T-cell (primary cell): ENCODE results near the gene ITSN1. TPM values are rescaled to one million over a fixed set of nuclear protein-coding genes. Genes with fewer than 3 reads are reported as not detected.

Source experiments
- ATAC-seq, 4 experiments: fragments of 200-7000 bp in 3 of 4; fragments of 150-1000 bp in 1 of 4; cut with Tn5 transposase; replicated peaks in 1 of 4; 1 replicate in 3 of 4; 2 replicates in 1 of 4; pipeline ENCODE4 v1.10.0; 2021; ENCODE audit warnings: moderate library complexity in 3 of 4, mild to moderate bottlenecking in 2 of 4, moderate number of reproducible peaks in 1 of 4
- CTCF ChIA-PET, 2 donors: fragments of 300-600 bp; sonication (Branson Sonifier 250); formaldehyde crosslinking; loops; one replicate each; lab custom pipeline; 2022; ENCODE audit warnings: antibody characterized with exemption in 2 of 2; lab: Charles Lee
- POLR2A ChIA-PET, 2 donors: fragments of 300-600 bp; sonication (Branson Sonifier 250); formaldehyde crosslinking; loops; one replicate each; lab custom pipeline; 2022; ENCODE audit warnings: antibody characterized with exemption in 2 of 2; lab: Charles Lee
- DNase-seq, 35 experiments: peaks; one replicate each; pipeline versions ENCODE4 v3.0.0 to v3.0.0-alpha.2; 2013 to 2023
- H3K27ac ChIP-seq: one replicate; pipeline ENCODE4 v1.5.1; 2013; ENCODE audit warnings: low read length
- H3K27me3 ChIP-seq, 2 experiments: replicated peaks in 1 of 2; 1 replicate in 1 of 2; 2 replicates in 1 of 2; pipeline versions ENCODE4 v1.6.1 to v1.7.0; 2013; ENCODE audit warnings: low read length in 1 of 2, mixed read lengths in 1 of 2; ENCODE audit not compliant: control insufficient read depth in 2 of 2, insufficient read depth in 2 of 2; ENCODE audit errors: extremely low read depth in 1 of 2
- H3K36me3 ChIP-seq, 2 donors: 1 replicate in 1 of 2; 2 replicates in 1 of 2; pipeline versions ENCODE4 v1.6.1 to v1.7.0; 2013; ENCODE audit warnings: low read length in 1 of 2; ENCODE audit not compliant: control insufficient read depth in 2 of 2, insufficient read depth in 1 of 2; ENCODE audit errors: extremely low read depth in 1 of 2
- H3K4me1 ChIP-seq, 2 experiments: 1 replicate in 1 of 2; 2 replicates in 1 of 2; pipeline versions ENCODE4 v1.6.1 to v1.7.0; 2013; ENCODE audit warnings: low read length in 2 of 2, mixed read lengths in 1 of 2; ENCODE audit not compliant: insufficient read depth in 2 of 2, control insufficient read depth in 1 of 2; ENCODE audit errors: extremely low read depth in 1 of 2
- H3K4me3 ChIP-seq, 2 donors: 1 replicate in 1 of 2; 2 replicates in 1 of 2; pipeline versions ENCODE4 v1.5.1 to v1.7.0; 2013; ENCODE audit warnings: mild to moderate bottlenecking in 2 of 2, low read length in 1 of 2, moderate library complexity in 1 of 2; ENCODE audit not compliant: control insufficient read depth in 1 of 2; ENCODE audit errors: extremely low read depth in 1 of 2
- H3K9me3 ChIP-seq: 2 replicates; pipeline ENCODE4 v1.7.0; 2013
- H3K27ac Mint-ChIP-seq, 2 donors: one replicate each; pipeline ENCODE4 v1.8.0; 2020 to 2021; ENCODE audit warnings: mild to moderate bottlenecking in 2 of 2, mixed read lengths in 2 of 2
- H3K27me3 Mint-ChIP-seq, 2 donors: one replicate each; pipeline ENCODE4 v1.8.0; 2021 to 2022; ENCODE audit warnings: mixed read lengths in 2 of 2
- H3K36me3 Mint-ChIP-seq: one replicate; pipeline ENCODE4 v1.8.0; 2021; ENCODE audit warnings: mixed read lengths
- H3K4me1 Mint-ChIP-seq, 3 donors: one replicate each; pipeline ENCODE4 v1.8.0; 2020 to 2022; ENCODE audit warnings: mixed read lengths in 3 of 3, mild to moderate bottlenecking in 1 of 3
- H3K4me3 Mint-ChIP-seq, 3 donors: one replicate each; pipeline ENCODE4 v1.8.0; 2020 to 2022; ENCODE audit warnings: mild to moderate bottlenecking in 3 of 3, mixed read lengths in 3 of 3, moderate library complexity in 3 of 3
- H3K9me3 Mint-ChIP-seq, 3 donors: one replicate each; pipeline ENCODE4 v1.8.0; 2020 to 2022; ENCODE audit warnings: mixed read lengths in 3 of 3
- WGBS: methylation state at CpG from one replicate; pipeline ENCODE4 v1.1.5; 2013; ENCODE audit warnings: missing lambda C conversion rate; ENCODE audit not compliant: insufficient coverage; 5-methylcytosine and 5-hydroxymethylcytosine counted together
- total RNA-seq, 35 experiments: library from RNA in 6 of 35; stranded (reverse) in 6 of 35; fragments of 120-200 nt in 1 of 35; gene quantifications; one replicate each; pipeline versions ENCODE4 v1.2.1 to v1.2.4 and lab custom pipeline; 2013 to 2026

Gene ITSN1
- total RNA-seq, 5 donors from 2014 or later (not counting 1 experiment from before 2014, with no cell fraction given), result 2.3 to 3.9 (median 3.0) TPM

DNA sequence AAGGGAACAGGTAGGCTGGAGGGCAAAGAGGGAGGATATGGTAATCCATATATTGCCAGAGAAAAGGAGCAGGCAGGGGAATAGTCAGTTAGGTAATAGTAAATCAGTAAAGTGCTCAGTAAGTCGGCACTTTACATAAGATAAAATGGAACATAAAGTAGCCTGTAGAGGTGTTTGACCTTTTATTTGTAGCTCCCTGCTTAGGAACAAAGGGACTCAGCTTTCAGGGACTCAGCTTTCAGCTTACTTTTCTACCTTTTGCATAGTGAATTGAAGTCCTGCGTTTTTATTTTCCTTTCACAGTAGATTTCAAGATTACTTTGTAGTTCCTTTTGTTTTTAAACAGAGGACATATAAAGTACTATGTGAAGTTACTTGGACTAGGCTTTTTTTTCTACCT, 87.3 kb downstream of the ITSN1 start:
- DNase-seq, result no peak
- Mint-ChIP-seq H3K4me1 (no peaks in the 10 kb centered on the region), H3K27ac (no peak overlapping the region), H3K36me3 (peaks cover under 1% of the 10 kb centered on the region), H3K4me3 (no peak overlapping the region), H3K9me3 (no peaks in the 10 kb centered on the region), H3K27me3 (no peaks in the 10 kb centered on the region)
- POLR2A ChIA-PET, result no interaction called here
- no peak overlapping the region for H3K27ac ChIP-seq
- no peak overlapping the region for H3K4me3 ChIP-seq
- no peaks in the 10 kb centered on the region for H3K27me3 ChIP-seq
- no peaks in the 10 kb centered on the region for H3K9me3 ChIP-seq
- CTCF ChIA-PET, result no interaction called here
- H3K36me3 ChIP-seq, result no peaks in the 10 kb centered on the region
- 100% methylated on average over 1 of the region's 2 CpGs for WGBS
- no peaks in the 10 kb centered on the region for H3K4me1 ChIP-seq
- no peak for ATAC-seq

DNA sequence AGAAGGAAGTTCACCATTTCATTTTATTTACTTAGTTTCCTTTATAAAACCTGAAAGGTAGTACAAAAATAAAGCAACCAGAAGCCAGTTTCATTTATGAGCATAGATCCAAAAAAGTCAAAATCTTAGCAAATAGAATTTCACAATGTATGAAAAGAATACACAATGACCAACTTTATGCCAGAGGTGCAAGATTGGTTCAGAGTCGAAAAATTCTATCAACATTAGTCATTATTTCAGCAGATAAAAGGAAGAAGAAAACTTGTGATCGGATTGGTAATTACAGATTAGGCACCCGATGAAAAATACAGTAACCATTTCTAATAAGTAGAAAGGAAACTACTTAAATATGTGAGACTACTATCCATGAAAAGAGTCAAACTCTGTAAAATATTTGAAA, 89.1 kb downstream of the ITSN1 start:
- Mint-ChIP-seq H3K27ac (no peak overlapping the region), H3K9me3 (no peaks in the 10 kb centered on the region), H3K27me3 (no peaks in the 10 kb centered on the region), H3K4me1 (no peaks in the 10 kb centered on the region), H3K36me3 (no peaks in the 10 kb centered on the region), H3K4me3 (no peak overlapping the region)
- CTCF ChIA-PET, result no interaction called here
- ATAC-seq (no peak), DNase-seq (no peak)
- H3K9me3 ChIP-seq, result no peaks in the 10 kb centered on the region
- no peak overlapping the region for H3K4me3 ChIP-seq
- H3K27ac ChIP-seq, result no peak overlapping the region
- no peaks in the 10 kb centered on the region for H3K4me1 ChIP-seq
- no peaks in the 10 kb centered on the region for H3K27me3 ChIP-seq
- no peaks in the 10 kb centered on the region for H3K36me3 ChIP-seq
- POLR2A ChIA-PET, result no interaction called here
- WGBS, result no CpG with 5 or more reads among the region's 3 CpGs

DNA sequence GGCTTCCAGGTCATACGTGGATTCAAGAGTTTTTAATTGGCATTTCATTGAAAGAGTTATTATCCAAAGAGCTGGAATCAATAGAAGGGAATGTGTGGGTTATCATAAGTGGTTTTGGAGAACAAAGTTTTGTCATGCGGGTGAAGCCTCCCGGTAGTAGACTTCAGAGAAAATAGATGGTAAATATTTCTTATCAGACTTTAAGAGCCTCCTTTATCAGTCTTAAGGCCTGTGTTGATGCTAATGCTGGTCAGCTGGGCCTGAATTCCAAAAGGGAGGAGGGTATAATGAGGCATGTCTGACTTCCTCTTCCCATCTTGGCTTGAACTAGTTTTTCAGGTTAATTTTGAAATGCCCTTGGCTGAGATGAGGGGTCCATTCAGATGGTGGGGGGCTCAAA, 89.7 kb downstream of the ITSN1 start:
- no peaks in the 10 kb centered on the region for H3K9me3 Mint-ChIP-seq
- ChIA-PET CTCF (no interaction called here), POLR2A (no interaction called here)
- DNase-seq (no peak), ATAC-seq (no peak)
- H3K4me1 ChIP-seq, result no peaks in the 10 kb centered on the region
- no peaks in the 10 kb centered on the region for H3K36me3 ChIP-seq
- H3K27ac Mint-ChIP-seq, result no peak overlapping the region
- H3K27me3 Mint-ChIP-seq, result no peaks in the 10 kb centered on the region
- no peaks in the 10 kb centered on the region for H3K36me3 Mint-ChIP-seq
- H3K27ac ChIP-seq, result no peak overlapping the region
- H3K27me3 ChIP-seq, result no peaks in the 10 kb centered on the region
- H3K9me3 ChIP-seq, result no peaks in the 10 kb centered on the region
- H3K4me1 Mint-ChIP-seq, result no peaks in the 10 kb centered on the region
- no peak overlapping the region for H3K4me3 ChIP-seq
- H3K4me3 Mint-ChIP-seq, result no peak overlapping the region
- 83% methylated on average over 1 of the region's 3 CpGs for WGBS

GRCh38 chr21:33733601-33734000, 91.3 kb downstream of the ITSN1 start:
- Mint-ChIP-seq H3K4me3 (no peak overlapping the region), H3K9me3 (no peaks in the 10 kb centered on the region), H3K4me1 (no peaks in the 10 kb centered on the region), H3K27ac (no peak overlapping the region), H3K36me3 (no peaks in the 10 kb centered on the region), H3K27me3 (no peaks in the 10 kb centered on the region)
- H3K27ac ChIP-seq, result no peak overlapping the region
- WGBS, result no CpG with 5 or more reads among the region's 2 CpGs
- ATAC-seq (no peak), DNase-seq (no peak)
- no peaks in the 10 kb centered on the region for H3K9me3 ChIP-seq
- ChIA-PET CTCF (no interaction called here), POLR2A (no interaction called here)
- H3K36me3 ChIP-seq, result no peaks in the 10 kb centered on the region
- H3K4me1 ChIP-seq, result no peaks in the 10 kb centered on the region
- H3K4me3 ChIP-seq, result no peak overlapping the region
- no peaks in the 10 kb centered on the region for H3K27me3 ChIP-seq

DNA sequence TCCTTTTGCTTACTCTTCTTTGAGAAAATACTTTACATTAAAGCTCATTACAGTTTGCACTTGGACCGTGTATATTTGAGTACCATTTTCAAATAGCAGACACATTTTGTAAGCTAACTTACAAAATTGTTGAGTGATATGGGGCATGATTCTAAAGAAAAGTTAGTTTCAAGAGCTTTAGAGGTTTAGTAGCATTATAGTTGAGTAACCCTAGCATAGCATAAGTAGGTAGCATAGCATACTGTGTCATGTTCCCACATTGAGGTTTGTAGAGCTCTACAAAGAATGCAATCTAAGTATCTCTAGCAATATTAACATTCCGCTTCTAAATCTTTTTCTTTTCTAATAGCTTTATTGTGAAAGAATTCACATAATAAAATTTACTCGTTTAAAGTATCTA, 92.0 kb downstream of the ITSN1 start:
- ATAC-seq, result no peak
- H3K4me3 ChIP-seq, result no peak overlapping the region
- no peaks in the 10 kb centered on the region for H3K36me3 Mint-ChIP-seq
- CTCF ChIA-PET, result no interaction called here
- no peak overlapping the region for H3K27ac ChIP-seq
- no peaks in the 10 kb centered on the region for H3K36me3 ChIP-seq
- no peaks in the 10 kb centered on the region for H3K4me1 ChIP-seq
- DNase-seq, result no peak
- H3K27me3 ChIP-seq, result no peaks in the 10 kb centered on the region
- no peaks in the 10 kb centered on the region for H3K27me3 Mint-ChIP-seq
- H3K27ac Mint-ChIP-seq, result no peak overlapping the region
- H3K4me1 Mint-ChIP-seq, result no peaks in the 10 kb centered on the region
- no peaks in the 10 kb centered on the region for H3K9me3 ChIP-seq
- POLR2A ChIA-PET, result interaction anchor here in 1 of 2 donors (0.6 kb wide), 1 partner anchor 45 kb away, joined by 5 read pairs; no protein-coding TSS in a partner anchor
- no peaks in the 10 kb centered on the region for H3K9me3 Mint-ChIP-seq
- WGBS, result no CpG with 5 or more reads among the region's 3 CpGs
- H3K4me3 Mint-ChIP-seq, result no peak overlapping the region

DNA sequence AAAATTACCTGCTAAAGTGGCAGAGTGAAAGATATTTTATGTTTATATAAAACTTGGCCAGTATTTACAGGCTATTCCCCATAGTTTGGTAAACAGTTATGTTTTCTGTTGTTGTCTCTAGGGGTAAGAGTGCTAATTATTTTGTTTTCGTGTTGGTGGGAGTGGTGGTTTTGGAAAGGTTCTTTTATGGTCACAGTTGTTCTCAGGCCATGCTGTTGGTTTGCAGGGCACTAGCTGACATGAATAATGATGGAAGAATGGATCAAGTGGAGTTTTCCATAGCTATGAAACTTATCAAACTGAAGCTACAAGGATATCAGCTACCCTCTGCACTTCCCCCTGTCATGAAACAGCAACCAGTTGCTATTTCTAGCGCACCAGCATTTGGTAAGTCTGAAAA, 92.5 kb downstream of the ITSN1 start:
- WGBS, result 100% methylated on average over 1 of the region's 2 CpGs

DNA sequence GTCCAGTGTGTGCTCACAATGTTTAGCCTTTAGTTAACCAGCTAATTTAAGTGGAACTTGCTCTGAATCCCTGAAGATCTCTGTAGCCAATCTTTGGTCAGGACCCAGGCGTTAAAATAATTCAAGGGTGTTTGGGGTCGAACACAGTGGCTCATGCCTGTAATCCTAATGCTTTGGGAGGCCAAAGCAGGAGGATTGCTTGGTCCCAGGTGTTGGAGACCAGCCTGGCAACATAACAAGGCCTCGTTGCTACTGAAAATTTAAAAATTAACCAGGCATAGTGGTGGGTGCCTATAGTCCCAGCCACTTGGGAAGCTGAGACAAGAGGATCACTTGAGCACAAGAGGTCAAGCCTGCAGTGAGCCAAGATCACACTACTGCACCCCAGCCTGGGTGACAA, 94.3 kb downstream of the ITSN1 start:
- Histone ChIP-seq H3K9me3 (no peaks in the 10 kb centered on the region), H3K27ac (no peak overlapping the region), H3K4me1 (no peaks in the 10 kb centered on the region), H3K4me3 (no peak overlapping the region), H3K36me3 (no peaks in the 10 kb centered on the region), H3K27me3 (no peaks in the 10 kb centered on the region)
- 96% methylated on average over 3 of the region's 3 CpGs for WGBS
- ATAC-seq (no peak), DNase-seq (no peak)
- no peaks in the 10 kb centered on the region for H3K36me3 Mint-ChIP-seq
- POLR2A ChIA-PET, result no interaction called here
- no peak overlapping the region for H3K4me3 Mint-ChIP-seq
- no peaks in the 10 kb centered on the region for H3K9me3 Mint-ChIP-seq
- CTCF ChIA-PET, result no interaction called here
- no peaks in the 10 kb centered on the region for H3K4me1 Mint-ChIP-seq
- no peaks in the 10 kb centered on the region for H3K27me3 Mint-ChIP-seq
- no peak overlapping the region for H3K27ac Mint-ChIP-seq

More for the DNA sequence above, 92.5 kb downstream of the ITSN1 start:
- Histone ChIP-seq H3K27ac (no peak overlapping the region), H3K9me3 (no peaks in the 10 kb centered on the region), H3K4me1 (no peaks in the 10 kb centered on the region), H3K4me3 (no peak overlapping the region), H3K27me3 (no peaks in the 10 kb centered on the region), H3K36me3 (no peaks in the 10 kb centered on the region)
- ATAC-seq, result no peak
- Mint-ChIP-seq H3K9me3 (no peaks in the 10 kb centered on the region), H3K36me3 (no peaks in the 10 kb centered on the region), H3K27me3 (no peaks in the 10 kb centered on the region), H3K27ac (no peak overlapping the region), H3K4me1 (no peaks in the 10 kb centered on the region), H3K4me3 (no peak overlapping the region)
- ChIA-PET CTCF (no interaction called here), POLR2A (interaction anchor here in 1 of 2 donors (0.6 kb wide), 1 partner anchor 45 kb away, joined by 5 read pairs; no protein-coding TSS in a partner anchor)
- no peak for DNase-seq
